Gastroesophageal sphincter (tissue), 3 donors: Measurements from ENCODE around the gene MISP3.

Experiments used
- EP300 ChIP-seq: sonication (generic); formaldehyde crosslinking; IDR thresholded peaks from one replicate; pipeline ENCODE4 v1.6.1; 2017; ENCODE audit warnings: antibody characterized with exemption, mild to moderate bottlenecking
- POLR2A ChIP-seq, 2 donors: fragments of 450-650 bp; IDR thresholded peaks; one replicate each; pipeline ENCODE4 v1.6.1; 2017; ENCODE audit warnings: antibody characterized with exemption in 2 of 2, mild to moderate bottlenecking in 2 of 2, moderate library complexity in 1 of 2
- POLR2AphosphoS5 ChIP-seq: sonication (generic); formaldehyde crosslinking; IDR thresholded peaks from one replicate; pipeline ENCODE4 v1.6.1; 2017; ENCODE audit warnings: antibody characterized with exemption
- TF ChIP-seq, protein P1 (sequence below), 4 experiments: fragments of 200-600 bp in 2 of 4; fragments of 450-650 bp in 2 of 4; sonication (generic) in 1 of 4; IDR thresholded peaks; one replicate each; pipeline ENCODE4 v1.5.1; 2017 to 2019; ENCODE audit warnings: antibody characterized with exemption in 4 of 4, mild to moderate bottlenecking in 2 of 4, moderate library complexity in 2 of 4

DNA sequence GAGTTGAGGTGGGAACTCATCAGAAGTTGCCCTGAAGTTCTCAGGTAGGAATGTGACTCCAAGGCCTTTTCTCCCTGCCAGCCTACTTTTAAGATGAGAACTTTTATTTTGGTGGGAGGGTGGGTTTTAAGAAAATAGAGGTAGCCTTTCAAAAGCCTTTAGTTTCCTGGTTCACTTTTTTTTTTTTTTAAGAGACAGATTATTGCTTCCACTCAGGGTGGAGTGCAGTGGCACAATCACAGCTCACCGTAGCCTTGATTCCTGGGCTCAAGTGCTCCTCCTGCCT is 10.0 kb downstream of the MISP3 start:
- TF ChIP-seq, protein P1, sequence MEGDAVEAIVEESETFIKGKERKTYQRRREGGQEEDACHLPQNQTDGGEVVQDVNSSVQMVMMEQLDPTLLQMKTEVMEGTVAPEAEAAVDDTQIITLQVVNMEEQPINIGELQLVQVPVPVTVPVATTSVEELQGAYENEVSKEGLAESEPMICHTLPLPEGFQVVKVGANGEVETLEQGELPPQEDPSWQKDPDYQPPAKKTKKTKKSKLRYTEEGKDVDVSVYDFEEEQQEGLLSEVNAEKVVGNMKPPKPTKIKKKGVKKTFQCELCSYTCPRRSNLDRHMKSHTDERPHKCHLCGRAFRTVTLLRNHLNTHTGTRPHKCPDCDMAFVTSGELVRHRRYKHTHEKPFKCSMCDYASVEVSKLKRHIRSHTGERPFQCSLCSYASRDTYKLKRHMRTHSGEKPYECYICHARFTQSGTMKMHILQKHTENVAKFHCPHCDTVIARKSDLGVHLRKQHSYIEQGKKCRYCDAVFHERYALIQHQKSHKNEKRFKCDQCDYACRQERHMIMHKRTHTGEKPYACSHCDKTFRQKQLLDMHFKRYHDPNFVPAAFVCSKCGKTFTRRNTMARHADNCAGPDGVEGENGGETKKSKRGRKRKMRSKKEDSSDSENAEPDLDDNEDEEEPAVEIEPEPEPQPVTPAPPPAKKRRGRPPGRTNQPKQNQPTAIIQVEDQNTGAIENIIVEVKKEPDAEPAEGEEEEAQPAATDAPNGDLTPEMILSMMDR (IDR thresholded peaks at IDR 0.05) = no peak
- TF ChIP-seq POLR2A (IDR thresholded peaks at IDR 0.05) = no peak
- no peak for TF ChIP-seq POLR2AphosphoS5
- no peak for TF ChIP-seq EP300
